ENCODE data around the gene AGR2. TPM values are rescaled to one million over a fixed set of nuclear protein-coding genes. Genes with fewer than 3 reads are reported as not detected.

Gene AGR2
- total RNA-seq, 4 donors from 2014 or later = not detected

- intact Hi-C loops (cut with DNase I) = no loop called here
- WGBS = 75% methylated on average over 2 of the region's 2 CpGs
- no peaks in the 10 kb centered on the region for H3K9me3 ChIP-seq
Measured at GRCh38 chr7:16810112-16810511, 5.3 kb upstream of the AGR2 start.

GRCh38 chr7:16805441-16805840 lies 642 bp upstream of the AGR2 start:
- no peak for DNase-seq (ENCODE audit: extremely low spot score)
- no peaks in the 10 kb centered on the region for H3K9me3 ChIP-seq
- 86% methylated on average over 3 of the region's 3 CpGs for WGBS
- H3K27ac ChIP-seq (replicated peaks in 1 of 4) = no peak overlapping the region
- no peak for TF ChIP-seq EP300 (IDR thresholded peaks at IDR 0.05)
- no peak for TF ChIP-seq CTCF (IDR thresholded peaks at IDR 0.05)
- no peak for TF ChIP-seq POLR2AphosphoS5 (IDR thresholded peaks at IDR 0.05)
- TF ChIP-seq POLR2A (IDR thresholded peaks at IDR 0.05; ENCODE audit: low read depth) = no peak
- H3K36me3 ChIP-seq = no peaks in the 10 kb centered on the region
- no peak overlapping the region for H3K4me3 ChIP-seq
- H3K27me3 ChIP-seq = no peaks in the 10 kb centered on the region
- H3K4me1 ChIP-seq = no peaks in the 10 kb centered on the region
- intact Hi-C loops (cut with DNase I) = no loop called here

More at GRCh38 chr7:16810112-16810511, 5.3 kb upstream of the AGR2 start:
- Histone ChIP-seq H3K27me3 (no peaks in the 10 kb centered on the region), H3K4me3 (no peak overlapping the region), H3K27ac (replicated peaks in 1 of 4) (no peak overlapping the region), H3K4me1 (no peaks in the 10 kb centered on the region), H3K36me3 (no peaks in the 10 kb centered on the region)
- DNase-seq (ENCODE audit: extremely low spot score) = no peak
- TF ChIP-seq EP300 (IDR thresholded peaks at IDR 0.05) (no peak), POLR2AphosphoS5 (IDR thresholded peaks at IDR 0.05) (no peak), POLR2A (IDR thresholded peaks at IDR 0.05; ENCODE audit: low read depth) (no peak), CTCF (IDR thresholded peaks at IDR 0.05) (no peak)

- intact Hi-C loops (cut with DNase I) = no loop called here
- no peak overlapping the region for H3K4me3 ChIP-seq
- 89% methylated on average over 7 of the region's 7 CpGs for WGBS
- DNase-seq (ENCODE audit: extremely low spot score) = no peak
- TF ChIP-seq EP300 (IDR thresholded peaks at IDR 0.05) = no peak
- TF ChIP-seq POLR2A (IDR thresholded peaks at IDR 0.05; ENCODE audit: low read depth) = no peak
- TF ChIP-seq CTCF (IDR thresholded peaks at IDR 0.05) = no peak
- TF ChIP-seq POLR2AphosphoS5 (IDR thresholded peaks at IDR 0.05) = no peak
- no peaks in the 10 kb centered on the region for H3K4me1 ChIP-seq
- no peaks in the 10 kb centered on the region for H3K36me3 ChIP-seq
- H3K27me3 ChIP-seq = no peaks in the 10 kb centered on the region
- no peak overlapping the region for H3K27ac ChIP-seq (replicated peaks in 1 of 4)
- no peaks in the 10 kb centered on the region for H3K9me3 ChIP-seq
Measured at GRCh38 chr7:16803881-16804673, 722 bp downstream of the AGR2 start.

- Histone ChIP-seq H3K9me3 (no peaks in the 10 kb centered on the region), H3K27ac (replicated peaks in 1 of 4) (no peak overlapping the region), H3K4me3 (no peak overlapping the region), H3K4me1 (no peaks in the 10 kb centered on the region), H3K27me3 (no peaks in the 10 kb centered on the region), H3K36me3 (no peaks in the 10 kb centered on the region)
- intact Hi-C loops (cut with DNase I) = no loop called here
- 89% methylated on average over 4 of the region's 4 CpGs for WGBS
- DNase-seq (ENCODE audit: extremely low spot score) = no peak
- TF ChIP-seq POLR2AphosphoS5 (IDR thresholded peaks at IDR 0.05) (no peak), POLR2A (IDR thresholded peaks at IDR 0.05; ENCODE audit: low read depth) (no peak), CTCF (IDR thresholded peaks at IDR 0.05) (no peak), EP300 (IDR thresholded peaks at IDR 0.05) (no peak)
Measured at GRCh38 chr7:16803125-16803524, 1.7 kb downstream of the AGR2 start.

Data from esophagus muscularis mucosa (tissue), 4 donors.